ENCODE data around the gene HJV. TPM values are rescaled to one million over a fixed set of nuclear protein-coding genes. Genes with fewer than 3 reads are reported as not detected.

Gene HJV
- total and polyA plus RNA-seq, 2 of the 4 experiments (the other 2 are of a cell fraction), result not detected

GRCh38 chr1:145985502-145986439 lies 35.8 kb downstream of the HJV start:
- WGBS, 2 experiments (ENCODE audit: extremely low coverage in 2 of 2, insufficient read length in 1 of 2), result no CpG with 5 or more reads among the region's 15 CpGs
- Histone ChIP-seq H3K9me3 (ENCODE audit: control insufficient read depth, insufficient read depth, low read length) (no peaks in the 10 kb centered on the region), H3K4me1 (ENCODE audit: control insufficient read depth, insufficient read depth, low read length) (peaks cover 13% of the 10 kb centered on the region), H2AK5ac (ENCODE audit: low read depth, low read length) (peak overlapping the region; percentile 89), H2AFZ (replicated peaks; ENCODE audit: low read length, poor library complexity) (peak overlapping the region; percentile 75), H3K23ac (ENCODE audit: low read depth, low read length) (peak overlapping the region; percentile 78), H3K4me2 (ENCODE audit: low read depth, low read length) (peak overlapping the region; percentile 7; the same call in 1 of the 2 replicates), H3K79me1 (ENCODE audit: low read depth in 1 of 2, low read length in 2 of 2) (peaks cover 0 to 4% of the 10 kb centered on the region in 2 experiments; a peak in 1 of 4 replicates), H3K27ac (ENCODE audit: insufficient read depth, low read length) (peak overlapping the region; percentile 65), H3K27me3 (ENCODE audit: control insufficient read depth, insufficient read depth, low read length) (no peaks in the 10 kb centered on the region), H3K9ac (ENCODE audit: low read depth, low read length) (no peak overlapping the region; the same call in 1 of the 2 replicates), H3K4me3 (ENCODE audit: insufficient read depth, low read depth, low read length) (no peak overlapping the region), H2BK120ac (ENCODE audit: low read depth, low read length) (peak overlapping the region; percentile 94), H4K20me1 (ENCODE audit: insufficient read depth, low read length) (no peaks in the 10 kb centered on the region), H4K91ac (ENCODE audit: insufficient read depth, low read depth, low read length) (peak overlapping the region; percentile 89), H3K56ac (ENCODE audit: extremely low read depth, insufficient read depth, low read length) (peak overlapping the region; percentile 47; the same call in 1 of the 2 replicates), H3K14ac (replicated peaks; ENCODE audit: low read depth, low read length) (peak overlapping the region; percentile 93), H2BK15ac (ENCODE audit: low read depth, low read length) (peak overlapping the region; percentile 83), H4K5ac (ENCODE audit: low read depth, low read length) (peak overlapping the region; percentile 83), H3K18ac (ENCODE audit: low read depth, low read length) (peak overlapping the region; percentile 75), H2AK9ac (replicated peaks; ENCODE audit: low read depth, low read length, poor library complexity) (peak overlapping the region; percentile 65), H3K9me1 (ENCODE audit: insufficient read depth, low read length) (peaks cover 8% of the 10 kb centered on the region), H4K8ac (ENCODE audit: low read depth in 2 of 2, low read length in 2 of 2) (peak overlapping the region; percentile 91 to 95), H3K4ac (ENCODE audit: low read depth, low read length) (peak overlapping the region; percentile 94), H2BK20ac (ENCODE audit: low read depth, low read length) (peak overlapping the region; percentile 80), H3K36me3 (ENCODE audit: control insufficient read depth, insufficient read depth, low read length) (no peaks in the 10 kb centered on the region), H2BK5ac (ENCODE audit: low read depth, low read length, poor library complexity, severe bottlenecking) (peak overlapping the region; percentile 61)
- ChIA-PET POLR2A (ENCODE audit: unreplicated experiment) (no interaction called here), CTCF (no interaction called here)
- ATAC-seq (ENCODE audit: low read depth) (peak; percentile 52), DNase-seq (peak; percentile 73)
- no TSS peak for BruUV-seq (replicated peaks)
- intact Hi-C loops (cut with micrococcal nuclease) (no loop called here), in situ Hi-C loops (cut with MboI; ENCODE audit: low sequenced_read_pairs) (no loop called here), dilution Hi-C loops (cut with HindIII; ENCODE audit: low sequenced_read_pairs, unreplicated experiment) (no loop called here)
- TF ChIP-seq NFE2L2 (IDR thresholded peaks at IDR 0.05; ENCODE audit: low read depth, low read length), result no peak
- TF ChIP-seq MAFK (IDR thresholded peaks at IDR 0.05; ENCODE audit: low read depth, low read length), result no peak
- TF ChIP-seq RFX5 (IDR thresholded peaks at IDR 0.05; ENCODE audit: low read depth, low read length), result no peak
- no peak for TF ChIP-seq MXI1 (IDR thresholded peaks at IDR 0.05; ENCODE audit: borderline replicate concordance, low read depth, low read length)
- peak; percentile 30; the same call in 1 of the 2 replicates for TF ChIP-seq FOS (IDR thresholded peaks at IDR 0.05; ENCODE audit: low read depth, low read length)
- TF ChIP-seq CHD1 (IDR thresholded peaks at IDR 0.05; ENCODE audit: low read depth, low read length), result no peak
- TF ChIP-seq CEBPB (IDR thresholded peaks at IDR 0.05; ENCODE audit: low read depth, low read length), result peak; percentile 84
- no peak for TF ChIP-seq POLR2A (IDR thresholded peaks at IDR 0.05; ENCODE audit: low read depth, low read length)

Data from IMR-90 (cell line).